ENCODE results near the gene RHOG. TPM values are rescaled to one million over a fixed set of nuclear protein-coding genes. Genes with fewer than 3 reads are reported as not detected.

RHOG gene
- 130 TPM for polyA plus RNA-seq (2012; ENCODE audit: insufficient read depth, insufficient read length, low read depth)

- DNase-seq: peak; percentile 66
- no peaks in the 10 kb centered on the region for H3K4me1 ChIP-seq
Observed at GRCh38 chr11:3840870-3841425, at the start of gene RHOG. TSS of gene RHOG (minus strand) at chr11:3840959. CDS start at chr11:3828138, 12,821 bp downstream.

DNA sequence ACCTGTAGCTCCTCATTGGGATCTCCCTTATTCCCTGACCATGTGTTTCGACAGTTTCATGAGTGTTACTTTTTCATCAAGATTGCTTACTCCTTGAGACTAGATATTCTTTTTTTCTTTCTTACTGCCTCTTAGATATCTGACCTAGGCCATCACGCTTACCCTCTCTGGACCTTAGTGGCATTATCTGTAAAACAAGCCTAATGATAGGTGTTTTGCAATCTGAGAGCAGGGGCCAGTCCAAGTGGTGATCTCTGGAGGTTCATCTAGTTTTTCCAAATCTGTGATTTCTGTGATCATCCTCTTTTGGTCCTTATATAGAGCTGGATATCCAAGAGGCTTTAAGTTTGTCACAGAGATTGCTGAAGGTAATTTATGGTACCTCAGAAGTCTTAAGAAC lies 49.3 kb upstream of the RHOG start:
- H3K27me3 ChIP-seq: no peaks in the 10 kb centered on the region
- no peaks in the 10 kb centered on the region for H3K36me3 ChIP-seq
- TF ChIP-seq, protein P1, sequence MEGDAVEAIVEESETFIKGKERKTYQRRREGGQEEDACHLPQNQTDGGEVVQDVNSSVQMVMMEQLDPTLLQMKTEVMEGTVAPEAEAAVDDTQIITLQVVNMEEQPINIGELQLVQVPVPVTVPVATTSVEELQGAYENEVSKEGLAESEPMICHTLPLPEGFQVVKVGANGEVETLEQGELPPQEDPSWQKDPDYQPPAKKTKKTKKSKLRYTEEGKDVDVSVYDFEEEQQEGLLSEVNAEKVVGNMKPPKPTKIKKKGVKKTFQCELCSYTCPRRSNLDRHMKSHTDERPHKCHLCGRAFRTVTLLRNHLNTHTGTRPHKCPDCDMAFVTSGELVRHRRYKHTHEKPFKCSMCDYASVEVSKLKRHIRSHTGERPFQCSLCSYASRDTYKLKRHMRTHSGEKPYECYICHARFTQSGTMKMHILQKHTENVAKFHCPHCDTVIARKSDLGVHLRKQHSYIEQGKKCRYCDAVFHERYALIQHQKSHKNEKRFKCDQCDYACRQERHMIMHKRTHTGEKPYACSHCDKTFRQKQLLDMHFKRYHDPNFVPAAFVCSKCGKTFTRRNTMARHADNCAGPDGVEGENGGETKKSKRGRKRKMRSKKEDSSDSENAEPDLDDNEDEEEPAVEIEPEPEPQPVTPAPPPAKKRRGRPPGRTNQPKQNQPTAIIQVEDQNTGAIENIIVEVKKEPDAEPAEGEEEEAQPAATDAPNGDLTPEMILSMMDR (IDR thresholded peaks at IDR 0.05; ENCODE audit: low read depth, low read length): no peak
- H3K4me1 ChIP-seq: no peaks in the 10 kb centered on the region
- H3K4me3 ChIP-seq (ENCODE audit: low read depth, low read length): no peak overlapping the region
- no peak for DNase-seq
- no peaks in the 10 kb centered on the region for H3K9me3 ChIP-seq

More at GRCh38 chr11:3840870-3841425, at the start of gene RHOG:
- Histone ChIP-seq H3K27me3 (no peaks in the 10 kb centered on the region), H3K36me3 (no peaks in the 10 kb centered on the region), H3K4me3 (ENCODE audit: low read depth, low read length) (peak within 1 kb of the TSS; percentile 65), H3K9me3 (no peaks in the 10 kb centered on the region)
- TF ChIP-seq, protein P1 (IDR thresholded peaks at IDR 0.05; ENCODE audit: low read depth, low read length): no peak

GRCh38 chr11:3888876-3889275 lies 48.1 kb upstream of the RHOG start:
- Histone ChIP-seq H3K4me3 (ENCODE audit: low read depth, low read length) (no peak overlapping the region), H3K4me1 (no peaks in the 10 kb centered on the region), H3K36me3 (no peaks in the 10 kb centered on the region), H3K9me3 (no peaks in the 10 kb centered on the region), H3K27me3 (no peaks in the 10 kb centered on the region)
- no peak for DNase-seq
- TF ChIP-seq, protein P1 (IDR thresholded peaks at IDR 0.05; ENCODE audit: low read depth, low read length): no peak

- Histone ChIP-seq H3K4me1 (no peaks in the 10 kb centered on the region), H3K4me3 (ENCODE audit: low read depth, low read length) (no peak overlapping the region), H3K27me3 (no peaks in the 10 kb centered on the region), H3K9me3 (no peaks in the 10 kb centered on the region), H3K36me3 (no peaks in the 10 kb centered on the region)
- TF ChIP-seq, protein P1 (IDR thresholded peaks at IDR 0.05; ENCODE audit: low read depth, low read length): no peak
- no peak for DNase-seq
Observed at GRCh38 chr11:3886985-3887384, 46.2 kb upstream of the RHOG start.

DNA sequence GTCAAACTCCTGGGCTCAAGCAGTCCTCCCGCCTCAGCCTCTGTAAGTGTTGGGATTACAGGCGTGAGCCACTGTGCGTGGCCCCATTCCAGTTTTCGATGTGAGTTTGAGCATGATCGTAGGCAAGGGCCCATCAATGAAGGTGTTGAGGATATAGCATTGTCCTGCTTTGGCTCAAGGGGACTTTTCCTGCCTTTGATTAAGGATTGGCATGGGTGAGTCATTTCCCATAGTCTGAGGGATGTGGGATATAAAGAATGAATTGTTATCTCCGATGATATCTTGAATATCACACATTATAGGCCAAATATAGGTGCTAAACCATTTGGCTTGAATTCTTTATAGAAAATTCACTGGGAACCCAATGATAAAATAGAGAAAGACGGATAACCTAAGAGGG lies 45.1 kb upstream of the RHOG start:
- no peaks in the 10 kb centered on the region for H3K36me3 ChIP-seq
- no peak for DNase-seq
- no peaks in the 10 kb centered on the region for H3K4me1 ChIP-seq
- no peaks in the 10 kb centered on the region for H3K27me3 ChIP-seq
- TF ChIP-seq, protein P1 (IDR thresholded peaks at IDR 0.05; ENCODE audit: low read depth, low read length): no peak
- H3K9me3 ChIP-seq: no peaks in the 10 kb centered on the region
- H3K4me3 ChIP-seq (ENCODE audit: low read depth, low read length): no peak overlapping the region

DNA sequence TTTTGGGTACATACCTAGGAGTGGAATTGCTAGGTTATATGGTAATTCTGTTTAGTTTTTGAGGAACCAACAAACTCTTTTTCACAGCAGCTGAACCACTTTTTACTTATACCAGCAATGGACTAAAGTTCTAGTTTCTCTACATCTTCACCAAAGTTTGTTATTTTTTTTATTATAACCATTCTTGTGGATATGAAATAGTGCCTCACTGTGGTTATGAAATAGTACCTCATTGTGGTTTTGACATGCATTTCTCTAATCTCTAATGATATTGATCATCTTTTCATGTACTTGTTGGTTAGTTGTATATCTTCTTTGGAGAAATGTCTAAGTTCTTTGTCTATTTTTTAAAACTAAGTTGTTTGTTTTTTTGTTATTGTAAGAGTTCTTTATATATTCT lies 41.9 kb upstream of the RHOG start:
- no peak for DNase-seq
- no peaks in the 10 kb centered on the region for H3K9me3 ChIP-seq
- TF ChIP-seq, protein P1 (IDR thresholded peaks at IDR 0.05; ENCODE audit: low read depth, low read length): no peak
- no peak overlapping the region for H3K4me3 ChIP-seq (ENCODE audit: low read depth, low read length)
- no peaks in the 10 kb centered on the region; the same call in 1 of the 2 replicates for H3K4me1 ChIP-seq
- no peaks in the 10 kb centered on the region for H3K36me3 ChIP-seq
- H3K27me3 ChIP-seq: no peaks in the 10 kb centered on the region

All from BE2C (cell line).